ENCODE data around the gene ELMO1. TPM values are rescaled to one million over a fixed set of nuclear protein-coding genes. Genes with fewer than 3 reads are reported as not detected.

Gene ELMO1
- total and polyA plus RNA-seq, 9 donors, result 8.9 to 48.9 (median 28.0) TPM

DNA sequence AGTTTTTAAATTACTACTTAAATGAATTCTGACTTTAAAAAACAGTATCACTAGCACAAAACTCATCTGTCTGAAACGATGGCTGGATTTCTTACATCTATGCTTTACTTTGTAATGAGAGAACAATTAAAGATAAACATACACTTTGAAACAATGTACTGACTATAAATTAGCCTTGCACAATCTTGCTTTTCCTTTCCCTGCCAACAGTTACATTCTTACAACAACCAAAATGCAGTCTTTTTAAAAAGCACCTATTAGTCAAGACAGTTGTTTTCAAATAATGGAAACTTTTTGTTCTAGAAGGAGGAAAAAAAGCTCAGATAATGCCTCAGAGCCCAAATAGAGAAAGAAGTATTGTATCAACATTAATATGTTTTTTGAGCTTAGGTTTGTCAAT lies 153.3 kb downstream of the ELMO1 start:
- Histone ChIP-seq H3K9me3 (no peaks in the 10 kb centered on the region), H3K36me3 (no peaks in the 10 kb centered on the region), H3K27ac (no peak overlapping the region), H3K4me1 (ENCODE audit: insufficient read depth) (no peaks in the 10 kb centered on the region), H3K27me3 (no peaks in the 10 kb centered on the region), H3K4me3 (no peak overlapping the region)
- no peak for TF ChIP-seq EP300 (IDR thresholded peaks at IDR 0.05)
- no peak for TF ChIP-seq POLR2A (IDR thresholded peaks at IDR 0.05)
- TF ChIP-seq, protein P1, sequence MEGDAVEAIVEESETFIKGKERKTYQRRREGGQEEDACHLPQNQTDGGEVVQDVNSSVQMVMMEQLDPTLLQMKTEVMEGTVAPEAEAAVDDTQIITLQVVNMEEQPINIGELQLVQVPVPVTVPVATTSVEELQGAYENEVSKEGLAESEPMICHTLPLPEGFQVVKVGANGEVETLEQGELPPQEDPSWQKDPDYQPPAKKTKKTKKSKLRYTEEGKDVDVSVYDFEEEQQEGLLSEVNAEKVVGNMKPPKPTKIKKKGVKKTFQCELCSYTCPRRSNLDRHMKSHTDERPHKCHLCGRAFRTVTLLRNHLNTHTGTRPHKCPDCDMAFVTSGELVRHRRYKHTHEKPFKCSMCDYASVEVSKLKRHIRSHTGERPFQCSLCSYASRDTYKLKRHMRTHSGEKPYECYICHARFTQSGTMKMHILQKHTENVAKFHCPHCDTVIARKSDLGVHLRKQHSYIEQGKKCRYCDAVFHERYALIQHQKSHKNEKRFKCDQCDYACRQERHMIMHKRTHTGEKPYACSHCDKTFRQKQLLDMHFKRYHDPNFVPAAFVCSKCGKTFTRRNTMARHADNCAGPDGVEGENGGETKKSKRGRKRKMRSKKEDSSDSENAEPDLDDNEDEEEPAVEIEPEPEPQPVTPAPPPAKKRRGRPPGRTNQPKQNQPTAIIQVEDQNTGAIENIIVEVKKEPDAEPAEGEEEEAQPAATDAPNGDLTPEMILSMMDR (IDR thresholded peaks at IDR 0.05), result no peak
- DNase-seq, result no peak
- intact Hi-C loops (cut with DNase I), result no loop called here
- WGBS, 3 donors, result 9 to 24% (median 18%) methylated on average over 1 of the region's 1 CpG

DNA sequence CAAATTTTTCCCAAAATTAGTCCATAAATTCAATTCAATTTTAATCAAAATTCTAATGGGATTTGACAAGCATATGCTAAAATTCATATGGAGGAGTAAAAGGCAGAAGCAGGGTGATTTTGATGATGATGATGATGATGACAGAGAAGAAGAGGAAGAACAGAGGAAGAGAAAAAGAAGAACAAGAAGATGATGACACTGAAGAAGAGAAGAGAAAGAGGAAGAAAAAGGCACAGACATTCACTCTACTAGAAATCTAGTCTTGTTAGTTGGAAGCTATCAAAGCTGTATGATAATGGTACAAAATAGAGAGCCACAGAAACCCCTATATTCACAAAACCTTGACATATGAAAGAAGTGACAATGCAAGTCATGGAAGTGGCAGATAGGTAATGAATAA lies 157.9 kb downstream of the ELMO1 start:
- no peak for DNase-seq
- H3K27ac ChIP-seq, result no peak overlapping the region
- no peaks in the 10 kb centered on the region for H3K27me3 ChIP-seq
- H3K4me1 ChIP-seq (ENCODE audit: insufficient read depth), result peaks cover 8% of the 10 kb centered on the region
- no peaks in the 10 kb centered on the region for H3K36me3 ChIP-seq
- TF ChIP-seq, protein P1 (IDR thresholded peaks at IDR 0.05), result no peak
- TF ChIP-seq EP300 (IDR thresholded peaks at IDR 0.05) (no peak), POLR2A (IDR thresholded peaks at IDR 0.05) (no peak)
- H3K9me3 ChIP-seq, result no peaks in the 10 kb centered on the region
- intact Hi-C loops (cut with DNase I), result no loop called here
- no peak overlapping the region for H3K4me3 ChIP-seq

DNA sequence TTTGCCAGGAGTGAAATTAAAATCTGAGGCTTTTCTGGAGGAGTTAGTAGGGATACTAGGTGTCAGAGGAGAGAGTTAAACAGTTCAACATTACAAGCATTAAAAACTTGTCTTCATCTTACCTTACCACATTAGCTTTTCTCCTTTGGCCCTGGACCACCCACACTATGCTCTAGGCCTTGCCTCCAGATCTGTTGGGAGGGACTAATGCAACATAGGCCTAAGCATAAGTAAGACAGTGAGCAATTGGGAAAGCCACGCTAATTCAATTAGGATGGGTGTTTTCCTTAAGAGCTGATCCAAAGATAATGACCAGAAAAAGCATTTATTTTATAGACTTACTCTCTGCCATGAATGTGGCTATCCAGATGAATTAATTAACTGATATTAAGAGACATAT lies 158.9 kb downstream of the ELMO1 start:
- Histone ChIP-seq H3K4me3 (no peak overlapping the region), H3K4me1 (ENCODE audit: insufficient read depth) (peaks cover 14% of the 10 kb centered on the region), H3K9me3 (no peaks in the 10 kb centered on the region), H3K36me3 (no peaks in the 10 kb centered on the region), H3K27ac (peak overlapping the region in 1 of 2 donors; percentile 4), H3K27me3 (no peaks in the 10 kb centered on the region)
- no peak for TF ChIP-seq POLR2A (IDR thresholded peaks at IDR 0.05)
- TF ChIP-seq, protein P1 (IDR thresholded peaks at IDR 0.05), result no peak
- TF ChIP-seq EP300 (IDR thresholded peaks at IDR 0.05), result no peak
- no peak for DNase-seq
- intact Hi-C loops (cut with DNase I), result loop anchor here in 1 of 4 donors (10.0 kb wide), 1 partner anchor 155 kb away; the partner anchor contains the start of gene ELMO1
- 93 to 97% (median 93%) methylated on average over 1 of the region's 1 CpG for WGBS, 3 donors

DNA sequence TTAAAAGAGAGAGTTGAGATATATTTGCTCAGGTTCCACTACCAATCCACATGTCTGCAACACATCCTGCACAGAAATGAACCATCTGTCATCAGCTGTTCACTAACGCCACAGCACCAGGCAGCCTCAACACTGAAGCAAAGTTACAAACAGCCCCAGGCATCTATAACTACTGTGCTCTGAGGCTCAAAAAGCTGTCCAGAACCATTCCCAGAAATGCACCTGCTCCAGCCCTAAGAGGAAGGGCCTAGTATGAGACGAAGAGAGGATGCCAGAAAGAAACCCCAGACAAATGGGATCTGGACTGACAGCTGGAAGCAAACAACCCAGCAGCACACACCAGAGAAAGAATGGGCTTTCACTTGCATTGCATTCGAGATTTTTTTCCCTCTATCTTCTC lies 159.3 kb downstream of the ELMO1 start:
- DNase-seq, result no peak
- H3K4me1 ChIP-seq (ENCODE audit: insufficient read depth), result peaks cover 16% of the 10 kb centered on the region
- no peak overlapping the region for H3K4me3 ChIP-seq
- H3K36me3 ChIP-seq, result no peaks in the 10 kb centered on the region
- H3K9me3 ChIP-seq, result no peaks in the 10 kb centered on the region
- WGBS, 3 donors, result 42 to 44% (median 43%) methylated on average over 3 of the region's 3 CpGs
- H3K27me3 ChIP-seq, result no peaks in the 10 kb centered on the region
- peak overlapping the region in 1 of 2 donors; percentile 4 for H3K27ac ChIP-seq
- intact Hi-C loops (cut with DNase I), result loop anchor here in 1 of 4 donors (10.0 kb wide), 1 partner anchor 155 kb away; the partner anchor contains the start of gene ELMO1
- TF ChIP-seq, protein P1 (IDR thresholded peaks at IDR 0.05), result no peak
- TF ChIP-seq POLR2A (IDR thresholded peaks at IDR 0.05) (no peak), EP300 (IDR thresholded peaks at IDR 0.05) (no peak)

Measured in ovary (tissue), 9 donors.